AG20443 (cell line): ENCODE measurements around the gene SIPA1.
"Not testable (repeated sequence)": the region's sequence is repeated elsewhere in the genome, so short reads cannot be mapped to it uniquely, and the experiment has no call there.

Experiments
- DNase-seq: peaks from one replicate; pipeline ENCODE4 v3.0.0; 2012; ENCODE audit warnings: low spot score, mixed read lengths

The SIPA1 gene

GRCh38 chr11:65624931-65625627, 12.8 kb upstream of the SIPA1 start:
- no peak for DNase-seq

- DNase-seq = peak; percentile 78
Observed at GRCh38 chr11:65625628-65626342, 12.1 kb upstream of the SIPA1 start.

GRCh38 chr11:65627202-65627601, 10.7 kb upstream of the SIPA1 start:
- no peak for DNase-seq

- no peak for DNase-seq
Observed at GRCh38 chr11:65629579-65629978, 8.3 kb upstream of the SIPA1 start.

GRCh38 chr11:65630215-65630614, 7.7 kb upstream of the SIPA1 start:
- DNase-seq = no peak

GRCh38 chr11:65633390-65634108, 4.4 kb upstream of the SIPA1 start:
- DNase-seq = no peak

- no peak for DNase-seq
Observed at GRCh38 chr11:65634109-65634436, 3.8 kb upstream of the SIPA1 start.

GRCh38 chr11:65634440-65634839, 3.5 kb upstream of the SIPA1 start:
- no peak for DNase-seq

- DNase-seq = no peak
Observed at GRCh38 chr11:65634905-65635731, 2.8 kb upstream of the SIPA1 start.

GRCh38 chr11:65636108-65637031, 1.5 kb upstream of the SIPA1 start:
- no peak for DNase-seq

- no peak for DNase-seq
Observed at GRCh38 chr11:65637032-65637557, 806 bp upstream of the SIPA1 start.

- DNase-seq = not testable (repeated sequence)
Observed at GRCh38 chr11:65639228-65639597, 1.3 kb downstream of the SIPA1 start.

- no peak for DNase-seq
Observed at GRCh38 chr11:65639623-65640482, 2.0 kb downstream of the SIPA1 start.

GRCh38 chr11:65640483-65641296, 2.8 kb downstream of the SIPA1 start:
- no peak for DNase-seq

GRCh38 chr11:65641297-65642013, 3.6 kb downstream of the SIPA1 start:
- no peak for DNase-seq

- no peak for DNase-seq
Observed at GRCh38 chr11:65642014-65642671, 4.2 kb downstream of the SIPA1 start.

GRCh38 chr11:65643971-65644370, 6.1 kb downstream of the SIPA1 start:
- no peak for DNase-seq

- DNase-seq = no peak
Observed at GRCh38 chr11:65644837-65645236, 6.9 kb downstream of the SIPA1 start.
